Smooth muscle cell (in vitro differentiated cells): Measurements from ENCODE around the gene PROSER1. TPM values are rescaled to one million over a fixed set of nuclear protein-coding genes. Genes with fewer than 3 reads are reported as not detected.

Experiments used
- DNase-seq: peaks from one replicate; lab custom pipeline; 2025; ENCODE audit not compliant: unreplicated experiment; lab: John Stamatoyannopoulos, UW
- H2AFZ ChIP-seq: fragments of 200-600 bp; sonication (generic); 2 replicates; pipeline ENCODE4 v1.6.0; 2016; ENCODE audit warnings: antibody characterized with exemption, low read depth, mild to moderate bottlenecking
- H3F3A ChIP-seq: fragments of 200-600 bp; sonication (generic); 2 replicates; pipeline ENCODE4 v1.6.0; 2017; ENCODE audit warnings: antibody characterized with exemption, low read depth
- H3K27ac ChIP-seq: fragments of 200-600 bp; sonication (generic); 2 replicates; pipeline ENCODE4 v1.5.1; 2016; ENCODE audit warnings: low read depth, mild to moderate bottlenecking
- H3K27me3 ChIP-seq: fragments of 200-600 bp; sonication (generic); 2 replicates; pipeline ENCODE4 v1.6.1; 2016; ENCODE audit warnings: low read depth, mild to moderate bottlenecking
- H3K36me3 ChIP-seq: fragments of 200-600 bp; sonication (generic); 2 replicates; pipeline ENCODE4 v1.5.1; 2016; ENCODE audit warnings: low read depth
- H3K4me1 ChIP-seq: fragments of 200-600 bp; sonication (generic); 2 replicates; pipeline ENCODE4 v1.5.1; 2016; ENCODE audit warnings: low read depth
- H3K4me2 ChIP-seq: fragments of 200-600 bp; sonication (generic); 2 replicates; pipeline ENCODE4 v1.6.0; 2016; ENCODE audit warnings: mild to moderate bottlenecking
- H3K4me3 ChIP-seq: fragments of 200-600 bp; sonication (generic); 2 replicates; pipeline ENCODE4 v1.5.1; 2016; ENCODE audit warnings: mild to moderate bottlenecking
- H3K79me2 ChIP-seq: fragments of 200-600 bp; sonication (generic); 2 replicates; pipeline ENCODE4 v1.6.0; 2016; ENCODE audit warnings: low read depth, mild to moderate bottlenecking
- H3K9ac ChIP-seq: fragments of 200-600 bp; sonication (generic); 2 replicates; pipeline ENCODE4 v1.6.0; 2016; ENCODE audit warnings: low read depth
- H3K9me3 ChIP-seq: fragments of 200-600 bp; sonication (generic); replicated peaks from 2 replicates; pipeline ENCODE4 v1.5.1; 2016; ENCODE audit warnings: low read depth
- H4K20me1 ChIP-seq: fragments of 200-600 bp; sonication (generic); 2 replicates; pipeline ENCODE4 v1.6.0; 2016; ENCODE audit warnings: low read depth
- CTCF ChIP-seq: fragments of 200-600 bp; sonication (generic); IDR thresholded peaks from 2 replicates; pipeline ENCODE4 v1.5.1; 2017; ENCODE audit warnings: borderline replicate concordance, mild to moderate bottlenecking, antibody characterized with exemption; ENCODE audit not compliant: insufficient read depth, poor library complexity, severe bottlenecking
- WGBS: methylation state at CpG from one replicate; pipeline ENCODE4 v1.1.7; 2016; ENCODE audit warnings: low lambda C conversion rate; 5-methylcytosine and 5-hydroxymethylcytosine counted together
- polyA plus RNA-seq: library from polyadenylated mRNA; unstranded; fragments of >200 nt; fragmentation: Nextera tagmentation; extraction: Ambion mirVana; gene quantifications from 2 replicates; pipeline ENCODE4 v1.2.1, GENCODE V29; 2016
- total RNA-seq: library from RNA; depleted of rRNA; stranded (reverse); fragments of >200 nt; gene quantifications from 2 replicates; pipeline ENCODE4 v1.2.3, GENCODE V29; 2014

The PROSER1 gene
- total and polyA plus RNA-seq, 2 experiments from 2014 or later = 7.6 to 9.7 TPM

DNA sequence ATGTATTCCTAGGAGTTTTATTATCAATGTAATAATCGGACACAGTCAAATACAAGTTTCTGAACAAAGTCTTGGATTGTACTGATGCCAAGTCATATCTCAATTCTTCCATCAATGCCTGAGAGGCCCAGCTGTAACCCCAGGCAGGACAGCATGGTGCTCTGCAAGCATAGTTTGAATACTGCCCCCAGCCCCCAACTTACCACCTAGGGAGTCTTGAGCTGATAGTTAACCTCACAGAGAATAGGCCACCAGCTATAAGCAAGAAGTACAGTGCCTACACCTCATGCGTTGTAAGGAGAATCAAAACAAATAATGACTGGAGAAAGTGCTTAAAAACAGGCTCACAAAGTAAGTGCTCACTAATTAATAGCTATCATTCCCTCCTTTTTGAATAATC is 2.7 kb downstream of the PROSER1 start:
- peaks cover 74% of the 10 kb centered on the region for H3K79me2 ChIP-seq
- no peak for DNase-seq
- WGBS = 65% methylated on average over 2 of the region's 2 CpGs
- no peak for TF ChIP-seq CTCF
- no peaks in the 10 kb centered on the region for H3K27me3 ChIP-seq
- no peak overlapping the region for H3K27ac ChIP-seq
- peaks cover 46% of the 10 kb centered on the region for H4K20me1 ChIP-seq
- H3F3A ChIP-seq = no peaks in the 10 kb centered on the region
- H3K4me2 ChIP-seq = peak overlapping the region; percentile 98
- H3K9me3 ChIP-seq = no peaks in the 10 kb centered on the region
- no peak overlapping the region for H2AFZ ChIP-seq
- H3K9ac ChIP-seq = peak overlapping the region; percentile 71
- peak overlapping the region; percentile 87 for H3K4me3 ChIP-seq
- H3K4me1 ChIP-seq = peaks cover 36% of the 10 kb centered on the region
- no peaks in the 10 kb centered on the region for H3K36me3 ChIP-seq

- no peak for TF ChIP-seq CTCF
- H3K27me3 ChIP-seq = no peaks in the 10 kb centered on the region
- no peaks in the 10 kb centered on the region for H3K9me3 ChIP-seq
- H3K36me3 ChIP-seq = no peaks in the 10 kb centered on the region
- H3K4me3 ChIP-seq = no peak overlapping the region
- H3K79me2 ChIP-seq = peaks cover 76% of the 10 kb centered on the region
- no peak overlapping the region for H3K4me2 ChIP-seq
- 96% methylated on average over 1 of the region's 1 CpG for WGBS
- peaks cover 51% of the 10 kb centered on the region for H4K20me1 ChIP-seq
- peaks cover 31% of the 10 kb centered on the region for H3K4me1 ChIP-seq
- DNase-seq = no peak
- H3K9ac ChIP-seq = no peak overlapping the region
- H3K27ac ChIP-seq = no peak overlapping the region
- H3F3A ChIP-seq = no peaks in the 10 kb centered on the region
- no peak overlapping the region for H2AFZ ChIP-seq
These were observed 3.8 kb downstream of the PROSER1 start for GRCh38 chr13:39034085-39034484.

GRCh38 chr13:39032150-39032549 is 5.7 kb downstream of the PROSER1 start:
- H3K4me2 ChIP-seq = no peak overlapping the region
- no peak overlapping the region for H3K4me3 ChIP-seq
- no peaks in the 10 kb centered on the region for H3K27me3 ChIP-seq
- 97% methylated on average over 1 of the region's 1 CpG for WGBS
- no peak overlapping the region for H3K27ac ChIP-seq
- no peaks in the 10 kb centered on the region for H3F3A ChIP-seq
- no peak for TF ChIP-seq CTCF
- no peaks in the 10 kb centered on the region for H3K9me3 ChIP-seq
- no peak overlapping the region for H3K9ac ChIP-seq
- H3K79me2 ChIP-seq = peaks cover 68% of the 10 kb centered on the region
- DNase-seq = no peak
- peaks cover 24% of the 10 kb centered on the region for H3K4me1 ChIP-seq
- peaks cover 3% of the 10 kb centered on the region for H3K36me3 ChIP-seq
- no peak overlapping the region for H2AFZ ChIP-seq
- H4K20me1 ChIP-seq = peaks cover 51% of the 10 kb centered on the region

DNA sequence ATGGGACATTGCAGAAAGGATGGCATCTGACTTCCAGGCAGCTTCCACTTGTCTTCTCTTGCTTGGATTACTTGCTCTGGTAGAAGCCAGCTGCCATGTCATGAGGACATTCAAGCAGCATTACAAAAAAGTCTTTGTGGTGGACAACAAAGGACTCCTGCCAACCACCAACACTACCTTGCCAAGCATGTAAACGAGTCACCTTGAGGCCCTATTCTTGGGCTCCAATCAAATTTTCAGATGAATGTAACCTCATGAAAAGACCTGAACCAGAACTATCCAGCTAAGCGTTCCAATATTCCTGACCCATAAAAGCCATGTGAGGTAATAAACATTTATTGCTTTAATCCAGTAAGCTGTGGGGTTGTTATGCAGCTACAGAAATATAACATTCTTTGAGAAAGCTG is 12.5 kb downstream of the PROSER1 start:
- H3K4me3 ChIP-seq = no peak overlapping the region
- no peaks in the 10 kb centered on the region for H3K4me1 ChIP-seq
- H3K79me2 ChIP-seq = peaks cover 7% of the 10 kb centered on the region
- peaks cover 12% of the 10 kb centered on the region for H3K36me3 ChIP-seq
- no peak for DNase-seq
- peaks cover 4% of the 10 kb centered on the region for H3F3A ChIP-seq
- TF ChIP-seq CTCF = no peak
- no peak overlapping the region for H3K9ac ChIP-seq
- WGBS = 91% methylated on average over 2 of the region's 2 CpGs
- H3K27ac ChIP-seq = no peak overlapping the region
- H4K20me1 ChIP-seq = peaks cover 5% of the 10 kb centered on the region
- H3K27me3 ChIP-seq = no peaks in the 10 kb centered on the region
- H2AFZ ChIP-seq = no peak overlapping the region
- no peaks in the 10 kb centered on the region for H3K9me3 ChIP-seq
- H3K4me2 ChIP-seq = no peak overlapping the region
